Measurements from ENCODE around the gene TFF3. TPM values are rescaled to one million over a fixed set of nuclear protein-coding genes. Genes with fewer than 3 reads are reported as not detected.

Gene TFF3
- total RNA-seq, 1 experiment from 2014 or later: not detected

DNA sequence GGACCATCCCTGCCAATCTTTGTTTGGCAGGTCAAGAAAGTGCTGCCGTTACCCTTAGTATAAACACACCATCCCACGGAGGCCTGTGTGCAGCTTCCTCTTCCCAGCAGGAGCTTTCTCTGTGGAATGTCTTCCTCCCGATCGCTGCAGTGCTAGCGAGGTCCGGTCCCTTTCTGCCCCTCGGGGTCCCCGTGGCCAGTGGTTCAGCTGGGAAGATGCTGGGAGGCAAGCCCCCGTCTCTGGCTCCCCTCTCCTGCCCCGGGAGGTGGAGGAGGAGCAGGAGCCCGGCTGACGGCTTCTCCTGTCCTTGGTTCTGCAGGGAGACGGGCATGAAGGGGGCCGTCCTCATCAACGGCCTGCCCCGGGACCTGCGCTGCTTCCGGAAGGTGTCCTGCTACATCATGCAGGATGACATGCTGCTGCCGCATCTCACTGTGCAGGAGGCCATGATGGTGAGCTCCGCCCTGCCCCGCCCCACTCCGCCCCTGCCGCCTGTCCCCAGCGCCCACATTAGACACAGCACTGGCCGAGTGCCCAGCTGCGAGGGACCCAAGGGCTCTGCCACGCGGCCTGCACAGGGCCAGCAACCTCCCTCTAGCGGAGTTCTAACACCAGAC, 42.1 kb downstream of the TFF3 start:
- H3K4me2 ChIP-seq: no peak overlapping the region
- H3K9me2 ChIP-seq (ENCODE audit: insufficient read depth): no peaks in the 10 kb centered on the region
- H3K9me3 ChIP-seq (ENCODE audit: insufficient read depth, low read depth): no peaks in the 10 kb centered on the region
- no peak for DNase-seq
- TF ChIP-seq, protein P1, sequence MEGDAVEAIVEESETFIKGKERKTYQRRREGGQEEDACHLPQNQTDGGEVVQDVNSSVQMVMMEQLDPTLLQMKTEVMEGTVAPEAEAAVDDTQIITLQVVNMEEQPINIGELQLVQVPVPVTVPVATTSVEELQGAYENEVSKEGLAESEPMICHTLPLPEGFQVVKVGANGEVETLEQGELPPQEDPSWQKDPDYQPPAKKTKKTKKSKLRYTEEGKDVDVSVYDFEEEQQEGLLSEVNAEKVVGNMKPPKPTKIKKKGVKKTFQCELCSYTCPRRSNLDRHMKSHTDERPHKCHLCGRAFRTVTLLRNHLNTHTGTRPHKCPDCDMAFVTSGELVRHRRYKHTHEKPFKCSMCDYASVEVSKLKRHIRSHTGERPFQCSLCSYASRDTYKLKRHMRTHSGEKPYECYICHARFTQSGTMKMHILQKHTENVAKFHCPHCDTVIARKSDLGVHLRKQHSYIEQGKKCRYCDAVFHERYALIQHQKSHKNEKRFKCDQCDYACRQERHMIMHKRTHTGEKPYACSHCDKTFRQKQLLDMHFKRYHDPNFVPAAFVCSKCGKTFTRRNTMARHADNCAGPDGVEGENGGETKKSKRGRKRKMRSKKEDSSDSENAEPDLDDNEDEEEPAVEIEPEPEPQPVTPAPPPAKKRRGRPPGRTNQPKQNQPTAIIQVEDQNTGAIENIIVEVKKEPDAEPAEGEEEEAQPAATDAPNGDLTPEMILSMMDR (conservative IDR thresholded peaks at IDR 0.05): no peak
- TF ChIP-seq EZH2 (IDR thresholded peaks at IDR 0.05; ENCODE audit: low read depth): no peak
- ChIA-PET CTCF (no interaction called here), POLR2A (ENCODE audit: unreplicated experiment) (no interaction called here)
- no TSS peak for BruUV-seq (replicated peaks)
- no peaks in the 10 kb centered on the region for H3K79me2 ChIP-seq (ENCODE audit: low read depth)
- H3K27ac ChIP-seq: no peak overlapping the region
- H4K20me1 ChIP-seq (ENCODE audit: insufficient read depth): no peaks in the 10 kb centered on the region
- no peak overlapping the region for H2AFZ ChIP-seq
- no peak overlapping the region for H3K4me3 ChIP-seq
- no peaks in the 10 kb centered on the region for H3K4me1 ChIP-seq (replicated peaks; ENCODE audit: insufficient read depth)
- H3K27me3 ChIP-seq (ENCODE audit: insufficient read depth, low read depth): no peaks in the 10 kb centered on the region
- H3K36me3 ChIP-seq (ENCODE audit: low read depth): no peaks in the 10 kb centered on the region
- no peaks in the 10 kb centered on the region for H3F3A ChIP-seq (ENCODE audit: insufficient read depth, low read depth)
- intact Hi-C loops (cut with micrococcal nuclease; ENCODE audit: unreplicated experiment): no loop called here

DNA sequence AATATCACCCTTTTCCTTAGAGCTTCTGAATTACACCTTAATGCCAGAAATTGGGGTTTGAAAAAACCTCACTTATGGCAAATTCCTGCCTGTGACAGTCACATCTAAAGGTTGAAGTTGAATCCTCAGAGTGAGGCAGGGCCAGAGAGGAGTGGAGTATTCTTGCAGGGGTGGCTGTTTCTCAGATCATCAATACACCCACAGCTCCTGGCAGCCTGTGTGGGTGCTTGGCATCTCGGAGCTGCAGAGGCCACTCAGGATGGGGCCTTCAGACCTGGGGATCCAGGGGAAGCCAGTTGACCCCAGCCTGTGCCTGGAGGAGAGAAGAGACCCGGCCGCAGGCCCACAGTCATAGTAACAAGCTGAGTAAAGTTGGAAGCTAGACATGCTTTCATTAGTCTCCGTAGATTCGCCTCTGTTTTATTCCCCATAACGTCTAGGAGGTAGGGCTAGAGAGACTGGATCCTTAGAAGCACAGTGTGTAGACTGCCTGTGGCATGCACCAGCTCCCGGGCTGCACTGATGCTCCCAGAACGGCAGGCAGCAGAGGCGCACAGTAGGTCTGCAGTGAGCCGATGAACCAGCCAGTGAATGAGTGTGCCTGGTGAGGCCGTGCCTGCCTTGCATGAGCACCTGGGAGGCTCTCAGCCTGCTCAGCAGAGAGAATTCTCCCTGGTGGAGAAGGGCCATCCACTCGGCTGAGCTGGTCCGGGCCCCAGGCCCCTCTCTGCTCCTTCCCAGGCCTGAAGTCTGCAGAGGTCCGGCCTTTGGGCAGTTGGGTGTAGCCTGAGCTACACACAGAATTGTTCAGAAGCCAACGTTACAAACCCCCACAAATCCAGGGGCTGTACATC, 42.9 kb downstream of the TFF3 start:
- no TSS peak for BruUV-seq (replicated peaks)
- H3K79me2 ChIP-seq (ENCODE audit: low read depth): no peaks in the 10 kb centered on the region
- DNase-seq: no peak
- TF ChIP-seq, protein P1 (conservative IDR thresholded peaks at IDR 0.05): no peak
- TF ChIP-seq EZH2 (IDR thresholded peaks at IDR 0.05; ENCODE audit: low read depth): no peak
- no peak overlapping the region for H3K27ac ChIP-seq
- no peak overlapping the region for H3K4me3 ChIP-seq
- H2AFZ ChIP-seq: no peak overlapping the region
- intact Hi-C loops (cut with micrococcal nuclease; ENCODE audit: unreplicated experiment): no loop called here
- no peaks in the 10 kb centered on the region for H3K9me2 ChIP-seq (ENCODE audit: insufficient read depth)
- no peaks in the 10 kb centered on the region for H3K36me3 ChIP-seq (ENCODE audit: low read depth)
- no peaks in the 10 kb centered on the region for H3F3A ChIP-seq (ENCODE audit: insufficient read depth, low read depth)
- H4K20me1 ChIP-seq (ENCODE audit: insufficient read depth): no peaks in the 10 kb centered on the region
- no peaks in the 10 kb centered on the region for H3K27me3 ChIP-seq (ENCODE audit: insufficient read depth, low read depth)
- ChIA-PET CTCF (no interaction called here), POLR2A (ENCODE audit: unreplicated experiment) (no interaction called here)
- H3K4me1 ChIP-seq (replicated peaks; ENCODE audit: insufficient read depth): no peaks in the 10 kb centered on the region
- no peaks in the 10 kb centered on the region for H3K9me3 ChIP-seq (ENCODE audit: insufficient read depth, low read depth)
- no peak overlapping the region for H3K4me2 ChIP-seq

GRCh38 chr21:42271065-42271464, 44.1 kb downstream of the TFF3 start:
- ChIA-PET POLR2A (ENCODE audit: unreplicated experiment) (no interaction called here), CTCF (no interaction called here)
- no peak overlapping the region for H2AFZ ChIP-seq
- H3F3A ChIP-seq (ENCODE audit: insufficient read depth, low read depth): no peaks in the 10 kb centered on the region
- H3K79me2 ChIP-seq (ENCODE audit: low read depth): no peaks in the 10 kb centered on the region
- H3K27me3 ChIP-seq (ENCODE audit: insufficient read depth, low read depth): no peaks in the 10 kb centered on the region
- H3K27ac ChIP-seq: no peak overlapping the region
- TF ChIP-seq, protein P1 (conservative IDR thresholded peaks at IDR 0.05): no peak
- no peak for TF ChIP-seq EZH2 (IDR thresholded peaks at IDR 0.05; ENCODE audit: low read depth)
- H3K4me2 ChIP-seq: no peak overlapping the region
- H3K4me3 ChIP-seq: no peak overlapping the region
- H3K4me1 ChIP-seq (replicated peaks; ENCODE audit: insufficient read depth): no peaks in the 10 kb centered on the region
- intact Hi-C loops (cut with micrococcal nuclease; ENCODE audit: unreplicated experiment): no loop called here
- no peaks in the 10 kb centered on the region for H4K20me1 ChIP-seq (ENCODE audit: insufficient read depth)
- no peaks in the 10 kb centered on the region for H3K9me3 ChIP-seq (ENCODE audit: insufficient read depth, low read depth)
- no peaks in the 10 kb centered on the region for H3K36me3 ChIP-seq (ENCODE audit: low read depth)
- no TSS peak for BruUV-seq (replicated peaks)
- DNase-seq: no peak
- no peaks in the 10 kb centered on the region for H3K9me2 ChIP-seq (ENCODE audit: insufficient read depth)
